Osteocyte (in vitro differentiated cells): ENCODE data around the gene IRX1. TPM values are rescaled to one million over a fixed set of nuclear protein-coding genes. Genes with fewer than 3 reads are reported as not detected.

Experiments used
- DNase-seq: peaks from one replicate; pipeline ENCODE4 v3.0.0; 2021; ENCODE audit warnings: mixed read lengths; ENCODE audit not compliant: unreplicated experiment; ENCODE audit errors: extremely low spot score
- H3K27ac Mint-ChIP-seq: one replicate; pipeline ENCODE4 v1.8.0; 2021; ENCODE audit warnings: mild to moderate bottlenecking, mixed read lengths; ENCODE audit not compliant: unreplicated experiment
- H3K27me3 Mint-ChIP-seq: one replicate; pipeline ENCODE4 v1.8.0; 2021; ENCODE audit warnings: mixed read lengths; ENCODE audit not compliant: unreplicated experiment
- H3K36me3 Mint-ChIP-seq: one replicate; pipeline ENCODE4 v1.8.0; 2021; ENCODE audit warnings: mixed read lengths; ENCODE audit not compliant: unreplicated experiment
- H3K4me1 Mint-ChIP-seq: one replicate; pipeline ENCODE4 v1.8.0; 2021; ENCODE audit warnings: mixed read lengths; ENCODE audit not compliant: unreplicated experiment
- H3K4me3 Mint-ChIP-seq: one replicate; pipeline ENCODE4 v1.8.0; 2021; ENCODE audit warnings: mild to moderate bottlenecking, moderate library complexity, mixed read lengths; ENCODE audit not compliant: unreplicated experiment
- H3K9me3 Mint-ChIP-seq: one replicate; pipeline ENCODE4 v1.8.0; 2021; ENCODE audit warnings: mixed read lengths; ENCODE audit not compliant: unreplicated experiment
- total RNA-seq: library from RNA; stranded (reverse); gene quantifications from 2 replicates; pipeline ENCODE4 v1.2.1, GENCODE V29; 2021
- TF ChIP-seq, protein P1 (sequence below): fragments of 200-600 bp; sonication (generic); IDR thresholded peaks from 2 replicates; pipeline ENCODE4 v1.5.0; 2021; ENCODE audit warnings: antibody characterized with exemption, mild to moderate bottlenecking, moderate library complexity

IRX1 gene
- total RNA-seq, 1 donor from 2014 or later = 11.8 TPM

DNA sequence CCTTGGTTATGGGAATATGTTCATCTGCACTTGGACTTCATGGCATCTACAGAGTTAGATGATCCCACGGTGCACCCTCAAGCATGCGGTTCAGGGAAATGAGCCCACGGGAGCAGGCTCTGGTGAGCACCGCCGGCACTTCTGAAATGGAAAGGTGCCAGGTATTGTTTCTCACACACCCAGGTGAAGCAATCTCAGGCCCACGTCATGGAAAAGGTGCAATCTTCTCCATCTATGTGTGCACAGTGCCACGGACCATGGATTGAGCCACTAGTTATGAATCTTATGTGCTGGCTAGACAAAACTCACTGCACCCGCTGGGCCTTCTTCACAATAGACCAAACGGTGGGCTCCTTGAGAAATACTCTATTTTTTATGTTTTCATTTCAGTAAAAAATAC is 27.3 kb downstream of the IRX1 start:
- TF ChIP-seq, protein P1, sequence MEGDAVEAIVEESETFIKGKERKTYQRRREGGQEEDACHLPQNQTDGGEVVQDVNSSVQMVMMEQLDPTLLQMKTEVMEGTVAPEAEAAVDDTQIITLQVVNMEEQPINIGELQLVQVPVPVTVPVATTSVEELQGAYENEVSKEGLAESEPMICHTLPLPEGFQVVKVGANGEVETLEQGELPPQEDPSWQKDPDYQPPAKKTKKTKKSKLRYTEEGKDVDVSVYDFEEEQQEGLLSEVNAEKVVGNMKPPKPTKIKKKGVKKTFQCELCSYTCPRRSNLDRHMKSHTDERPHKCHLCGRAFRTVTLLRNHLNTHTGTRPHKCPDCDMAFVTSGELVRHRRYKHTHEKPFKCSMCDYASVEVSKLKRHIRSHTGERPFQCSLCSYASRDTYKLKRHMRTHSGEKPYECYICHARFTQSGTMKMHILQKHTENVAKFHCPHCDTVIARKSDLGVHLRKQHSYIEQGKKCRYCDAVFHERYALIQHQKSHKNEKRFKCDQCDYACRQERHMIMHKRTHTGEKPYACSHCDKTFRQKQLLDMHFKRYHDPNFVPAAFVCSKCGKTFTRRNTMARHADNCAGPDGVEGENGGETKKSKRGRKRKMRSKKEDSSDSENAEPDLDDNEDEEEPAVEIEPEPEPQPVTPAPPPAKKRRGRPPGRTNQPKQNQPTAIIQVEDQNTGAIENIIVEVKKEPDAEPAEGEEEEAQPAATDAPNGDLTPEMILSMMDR = no peak
- Mint-ChIP-seq H3K36me3 (no peaks in the 10 kb centered on the region), H3K4me3 (no peak overlapping the region), H3K27ac (no peak overlapping the region), H3K27me3 (no peaks in the 10 kb centered on the region), H3K4me1 (no peaks in the 10 kb centered on the region), H3K9me3 (peaks cover 33% of the 10 kb centered on the region)
- DNase-seq = no peak

DNA sequence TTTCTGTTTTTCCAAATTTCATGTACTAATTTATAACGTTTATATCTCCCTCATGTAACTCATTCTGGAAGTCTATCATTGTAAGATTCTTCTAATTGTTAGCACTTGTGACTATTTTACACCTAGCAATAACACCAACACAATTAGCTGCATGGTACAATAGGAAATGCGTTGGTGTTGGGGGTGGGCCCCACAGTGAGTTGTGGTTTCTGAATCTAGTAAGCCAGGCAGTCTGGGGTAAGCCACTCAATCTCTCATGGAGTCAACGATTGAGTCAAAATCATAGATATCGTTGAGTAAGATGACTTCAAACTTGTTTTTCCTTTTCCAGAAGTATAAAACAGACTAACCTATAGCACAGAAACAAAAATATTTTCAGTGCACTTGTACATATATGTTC is 30.0 kb downstream of the IRX1 start:
- H3K36me3 Mint-ChIP-seq = no peaks in the 10 kb centered on the region
- H3K27ac Mint-ChIP-seq = no peak overlapping the region
- TF ChIP-seq, protein P1 = no peak
- H3K4me1 Mint-ChIP-seq = no peaks in the 10 kb centered on the region
- no peaks in the 10 kb centered on the region for H3K27me3 Mint-ChIP-seq
- peaks cover 41% of the 10 kb centered on the region for H3K9me3 Mint-ChIP-seq
- H3K4me3 Mint-ChIP-seq = no peak overlapping the region
- DNase-seq = no peak

DNA sequence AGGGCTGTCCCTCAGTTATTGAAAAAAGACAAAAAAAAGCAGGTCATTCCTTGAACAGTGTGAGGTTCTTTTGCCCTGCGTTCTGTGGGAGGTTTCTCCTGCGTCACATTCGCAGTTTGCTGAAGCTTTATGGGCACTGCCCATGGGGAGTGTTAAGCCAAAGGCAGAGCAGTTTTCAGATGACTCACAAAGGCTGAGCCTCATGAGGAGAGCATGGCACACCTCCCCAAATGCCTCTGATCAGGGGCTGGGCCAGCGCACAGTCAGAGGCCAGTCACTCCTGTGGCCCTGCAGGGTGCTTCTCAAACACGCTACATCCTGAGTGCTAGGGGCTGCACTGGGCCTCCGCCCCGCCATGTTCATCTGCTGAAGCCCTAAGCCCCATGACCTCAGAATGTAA is 38.4 kb downstream of the IRX1 start:
- Mint-ChIP-seq H3K27me3 (no peaks in the 10 kb centered on the region), H3K36me3 (no peaks in the 10 kb centered on the region), H3K9me3 (peaks cover 16% of the 10 kb centered on the region), H3K4me1 (no peaks in the 10 kb centered on the region), H3K4me3 (no peak overlapping the region), H3K27ac (no peak overlapping the region)
- TF ChIP-seq, protein P1 = no peak
- no peak for DNase-seq

DNA sequence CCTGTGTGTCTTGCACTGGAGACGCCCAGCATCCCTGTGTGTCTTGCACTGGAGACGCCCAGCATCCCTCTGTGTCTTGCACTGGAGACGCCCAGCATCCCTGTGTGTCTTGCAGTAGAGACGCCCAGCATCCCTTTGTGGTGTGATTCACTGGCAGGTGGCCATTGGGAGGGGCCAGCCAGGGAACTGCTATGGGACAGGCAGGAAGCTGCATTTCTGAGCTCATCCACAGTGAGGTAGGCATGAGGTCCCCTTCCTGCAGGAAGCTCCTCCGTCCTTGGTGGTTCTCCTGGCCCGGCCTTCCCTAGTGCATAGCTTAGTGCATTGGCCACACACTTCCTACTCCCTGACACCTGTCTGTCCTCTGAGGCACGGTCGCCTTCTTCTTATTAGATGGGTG is 43.5 kb downstream of the IRX1 start:
- no peaks in the 10 kb centered on the region for H3K4me1 Mint-ChIP-seq
- no peaks in the 10 kb centered on the region for H3K27me3 Mint-ChIP-seq
- H3K36me3 Mint-ChIP-seq = no peaks in the 10 kb centered on the region
- no peak overlapping the region for H3K4me3 Mint-ChIP-seq
- no peak overlapping the region for H3K27ac Mint-ChIP-seq
- TF ChIP-seq, protein P1 = no peak
- DNase-seq = no peak
- H3K9me3 Mint-ChIP-seq = peaks cover 16% of the 10 kb centered on the region

DNA sequence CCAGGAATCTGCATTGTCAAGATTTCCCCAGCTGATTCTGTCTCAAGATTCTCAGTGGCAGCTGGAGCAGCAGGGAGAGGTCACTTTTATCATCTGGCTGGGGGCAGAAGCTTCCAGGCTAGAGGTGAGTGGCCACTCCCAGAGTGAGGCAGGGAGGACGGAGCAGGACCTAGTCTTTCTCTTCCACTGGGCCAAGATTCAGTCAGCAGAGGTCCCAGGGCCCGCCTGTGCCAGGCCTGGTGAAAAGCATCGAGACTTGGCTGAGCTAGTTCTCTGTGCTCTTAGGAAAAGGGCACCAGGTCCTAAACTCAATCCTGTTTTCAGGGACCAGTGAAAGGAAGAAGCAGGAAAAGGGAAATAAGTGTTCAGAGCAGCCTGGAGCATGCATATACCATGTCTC is 46.6 kb downstream of the IRX1 start:
- no peak overlapping the region for H3K4me3 Mint-ChIP-seq
- peaks cover 19% of the 10 kb centered on the region for H3K9me3 Mint-ChIP-seq
- TF ChIP-seq, protein P1 = no peak
- H3K4me1 Mint-ChIP-seq = no peaks in the 10 kb centered on the region
- H3K36me3 Mint-ChIP-seq = no peaks in the 10 kb centered on the region
- no peak overlapping the region for H3K27ac Mint-ChIP-seq
- DNase-seq = peak; percentile 79
- no peaks in the 10 kb centered on the region for H3K27me3 Mint-ChIP-seq
